Skin epidermis (tissue), 12 donors: Measurements from ENCODE around the gene IFNA5.

Experiments
- H3K27ac ChIP-seq, 21 experiments: fragments of 200-600 bp; sonication (generic) in 11 of 21; one replicate each; pipeline ENCODE4 v1.5.0; 2020; ENCODE audit warnings: mild to moderate bottlenecking in 3 of 21, inconsistent platforms in 2 of 21, moderate library complexity in 2 of 21
- H3K4me3 ChIP-seq, 7 experiments: fragments of 200-600 bp; sonication (generic) in 2 of 7; one replicate each; pipeline ENCODE4 v1.5.0; 2020; ENCODE audit warnings: inconsistent platforms in 2 of 7, mild to moderate bottlenecking in 2 of 7, moderate library complexity in 1 of 7

The IFNA5 gene

GRCh38 chr9:21305213-21305612, at the start of gene IFNA5:
IFNA5 (minus strand) TSS chr9:21305313; CDS start chr9:21305256, 57 bp downstream.
- Histone ChIP-seq H3K27ac (no peak within 1 kb of the TSS), H3K4me3 (no peak within 1 kb of the TSS)

- no peak within 1 kb of the TSS for H3K4me3 ChIP-seq
- no peak within 1 kb of the TSS for H3K27ac ChIP-seq
These were observed 45.7 kb upstream of the IFNA5 start, which contains the start of gene IFNA6 for GRCh38 chr9:21350787-21351186. IFNA6 (minus strand) TSS chr9:21350887; CDS start chr9:21350887, 0 bp downstream.

- H3K27ac ChIP-seq = no peak overlapping the region
- H3K4me3 ChIP-seq = no peak overlapping the region
These were observed 43.4 kb upstream of the IFNA5 start for GRCh38 chr9:21348430-21348970.

DNA sequence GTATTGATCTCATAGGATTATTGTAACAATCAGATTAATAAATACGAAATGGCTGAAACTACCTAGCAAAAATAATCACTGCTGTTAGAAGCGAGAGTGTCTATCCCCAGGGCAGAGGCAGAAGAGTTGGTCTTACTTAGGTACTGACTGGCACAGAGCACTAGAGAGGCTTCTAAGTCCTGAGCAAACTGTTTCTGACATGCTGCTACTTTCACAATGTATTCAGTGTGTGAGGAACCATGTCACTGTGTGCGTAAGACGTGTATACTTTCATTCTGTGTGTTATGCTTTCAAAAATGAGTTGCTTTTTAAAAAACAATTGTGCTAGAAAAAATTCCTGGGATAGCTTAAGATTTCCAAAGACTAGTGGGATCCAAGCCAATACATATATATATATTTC, 35.6 kb upstream of the IFNA5 start:
- H3K4me3 ChIP-seq = no peak overlapping the region
- no peak overlapping the region for H3K27ac ChIP-seq

DNA sequence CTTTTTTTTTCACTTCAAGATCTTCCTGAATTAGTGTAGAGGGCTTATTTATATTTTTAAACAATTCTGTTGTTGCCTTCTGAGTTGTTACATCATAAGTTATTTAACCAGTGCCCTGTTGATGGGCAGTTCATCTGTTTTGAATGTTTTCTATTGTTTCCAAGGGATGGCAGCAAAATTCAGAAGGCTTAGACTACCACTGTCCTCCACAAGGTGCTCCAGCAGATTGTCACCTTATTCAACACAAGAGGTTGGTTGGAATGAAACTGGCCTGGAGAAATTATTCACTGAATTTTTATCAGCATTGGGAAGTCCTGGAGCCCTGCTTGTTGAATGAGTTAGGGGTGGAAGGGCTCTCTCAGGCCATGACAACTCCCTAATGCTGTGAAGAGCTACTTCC, 31.3 kb upstream of the IFNA5 start:
- no peak overlapping the region for H3K4me3 ChIP-seq

DNA sequence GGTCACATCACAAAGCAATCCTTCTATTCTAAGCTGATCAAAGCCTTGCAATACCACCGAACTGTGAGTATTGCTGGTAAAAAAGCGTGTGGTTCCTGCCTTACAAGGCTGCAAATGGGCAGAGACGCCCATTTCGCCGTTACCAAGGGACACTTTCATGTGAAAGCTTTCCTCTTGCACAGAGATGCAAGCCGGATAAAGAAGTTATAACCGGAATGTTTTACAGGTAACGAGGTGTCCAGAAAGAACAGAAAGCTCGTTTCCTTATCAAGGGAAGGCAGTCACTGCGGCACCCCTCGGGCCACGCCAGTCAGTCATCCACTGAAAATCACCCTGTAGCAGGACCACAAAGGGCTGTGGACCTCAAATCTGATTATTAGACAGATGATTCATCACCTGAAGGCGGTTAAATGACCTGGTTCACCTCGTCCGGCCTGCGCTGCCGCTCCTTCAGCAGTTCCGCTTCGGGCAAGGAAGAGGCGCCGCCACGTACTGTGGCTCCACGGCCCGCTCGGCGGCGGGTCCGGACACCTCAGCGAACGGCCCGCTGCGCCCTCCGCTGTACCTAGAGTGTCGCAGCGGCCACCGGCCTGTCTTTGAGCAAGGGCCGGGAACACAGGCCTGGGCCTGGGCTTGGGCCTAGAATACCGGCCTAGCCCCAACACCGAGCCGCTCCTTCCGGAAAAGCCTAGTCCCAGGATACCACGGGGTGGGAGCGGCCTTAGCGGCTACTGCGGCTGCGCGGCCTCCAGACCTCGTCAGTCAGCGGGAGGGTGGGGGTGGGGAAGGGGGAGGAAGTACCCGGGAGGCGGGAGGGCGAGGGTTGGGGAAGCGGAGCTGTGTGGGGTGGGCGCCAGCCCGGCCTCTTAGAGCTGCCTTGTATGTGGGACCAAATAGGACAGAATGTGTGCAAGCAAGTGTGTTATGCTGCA, 29.9 kb upstream of the IFNA5 start, which contains the start of gene KLHL9:
KLHL9 (minus strand) TSS at position 704 of the 932 bp plus-strand sequence; CDS start at position 159, 545 bp downstream.
- peak within 1 kb of the TSS; percentile 57 to 92 (median 70) for H3K4me3 ChIP-seq
- H3K27ac ChIP-seq = peak within 1 kb of the TSS; percentile 83 to 100 (median 97)

More for the DNA sequence above, 31.3 kb upstream of the IFNA5 start:
- no peak overlapping the region for H3K27ac ChIP-seq

DNA sequence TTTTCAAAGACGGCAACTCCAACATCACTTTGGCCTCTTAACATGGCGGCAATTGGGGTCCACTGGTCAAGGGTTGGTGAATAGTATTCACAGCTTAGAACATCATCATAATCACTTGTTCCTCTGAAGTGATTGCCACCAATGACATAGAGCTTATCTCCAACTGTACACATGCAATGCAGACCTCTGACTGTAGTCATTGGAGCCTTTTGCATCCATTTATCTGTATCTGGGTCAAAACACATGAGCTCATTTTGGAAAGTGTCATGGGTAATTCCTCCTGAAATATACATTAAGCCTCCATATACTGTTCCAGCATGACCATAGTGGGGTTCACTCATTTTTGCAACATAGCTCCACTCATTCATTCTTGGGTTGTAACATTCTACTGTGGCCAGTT, 28.1 kb upstream of the IFNA5 start:
- Histone ChIP-seq H3K4me3 (no peak overlapping the region), H3K27ac (no peak overlapping the region)

DNA sequence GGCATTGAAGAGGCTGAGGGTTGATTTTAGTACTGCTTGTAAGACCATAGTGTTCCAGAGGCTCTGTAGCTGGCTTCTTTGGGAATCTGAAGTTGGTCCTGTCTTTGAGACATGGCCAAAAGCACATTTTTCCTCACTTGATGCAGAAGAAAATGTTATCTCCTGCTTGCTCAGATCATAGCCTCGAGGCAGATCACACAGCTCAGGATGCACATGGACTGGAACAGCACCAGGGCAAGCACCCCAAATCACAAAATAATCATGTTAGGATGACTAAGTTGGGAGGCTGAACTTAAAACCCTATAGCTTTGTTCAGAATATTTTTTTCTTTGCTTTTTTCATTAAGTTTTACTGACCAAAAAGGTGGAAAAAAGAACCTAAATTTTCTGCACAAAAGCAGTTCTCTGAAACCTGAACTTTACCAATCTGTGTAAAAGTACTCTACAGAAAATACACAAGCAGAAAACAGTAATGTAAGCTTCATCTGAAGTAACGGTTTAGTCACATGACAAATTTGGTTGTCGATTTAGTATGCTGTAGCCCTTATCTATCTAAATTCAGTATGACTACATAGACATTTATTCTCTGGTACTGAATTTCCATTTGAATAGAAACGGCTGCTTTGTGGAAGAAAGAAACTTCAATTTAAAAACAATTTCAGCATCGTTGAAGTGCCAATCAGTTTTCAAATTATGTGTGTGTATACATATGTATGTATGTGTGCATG, 26.7 kb upstream of the IFNA5 start:
- Histone ChIP-seq H3K4me3 (no peak overlapping the region), H3K27ac (peak overlapping the region in 1 of 21 experiments; percentile 47)

- Histone ChIP-seq H3K27ac (no peak overlapping the region), H3K4me3 (no peak overlapping the region)
These were observed 21.5 kb upstream of the IFNA5 start for GRCh38 chr9:21326526-21327139.

DNA sequence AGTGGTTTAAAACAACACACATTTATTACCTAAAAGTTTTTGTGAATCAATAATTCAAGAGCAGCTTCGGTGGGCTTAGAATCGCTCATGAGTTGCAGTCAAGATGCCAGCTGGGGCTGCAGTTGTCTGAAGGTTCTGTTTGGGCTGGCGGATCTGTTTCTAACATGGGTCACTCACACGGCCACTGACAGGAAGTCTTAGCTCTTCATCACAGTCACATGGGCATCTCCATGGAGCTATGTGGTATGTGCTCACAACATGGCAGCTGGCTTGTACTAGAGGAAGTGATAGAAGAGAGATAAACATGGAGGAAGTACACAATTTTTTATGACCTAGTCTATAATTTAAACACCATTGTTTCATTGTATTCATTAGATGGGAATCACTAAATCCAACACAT, 18.9 kb upstream of the IFNA5 start:
- no peak overlapping the region for H3K27ac ChIP-seq
- no peak overlapping the region for H3K4me3 ChIP-seq

GRCh38 chr9:21322911-21323461, 17.9 kb upstream of the IFNA5 start:
- Histone ChIP-seq H3K4me3 (no peak overlapping the region), H3K27ac (no peak overlapping the region)

DNA sequence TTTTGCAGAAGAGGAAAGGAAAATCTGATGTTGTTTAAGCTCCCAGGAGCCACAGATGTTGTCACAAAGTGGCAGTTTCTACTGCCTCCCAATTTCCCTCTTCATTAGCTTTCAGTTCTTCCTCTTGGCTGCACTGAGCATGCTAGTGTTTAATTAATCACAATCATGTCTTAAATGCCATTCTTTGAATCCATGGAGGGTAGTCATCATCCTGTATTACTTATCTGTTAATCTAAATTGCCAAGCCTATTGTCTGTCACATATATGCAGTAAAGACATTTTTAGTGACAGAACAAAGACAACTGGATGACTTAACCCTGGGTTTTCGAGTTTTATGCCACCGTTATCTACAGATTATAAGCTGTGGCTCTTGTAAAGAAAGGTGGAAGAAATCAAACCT, 15.4 kb upstream of the IFNA5 start:
- Histone ChIP-seq H3K27ac (no peak overlapping the region), H3K4me3 (no peak overlapping the region)

- H3K27ac ChIP-seq = no peak overlapping the region
These were observed 13.1 kb upstream of the IFNA5 start for GRCh38 chr9:21317956-21318923.

DNA sequence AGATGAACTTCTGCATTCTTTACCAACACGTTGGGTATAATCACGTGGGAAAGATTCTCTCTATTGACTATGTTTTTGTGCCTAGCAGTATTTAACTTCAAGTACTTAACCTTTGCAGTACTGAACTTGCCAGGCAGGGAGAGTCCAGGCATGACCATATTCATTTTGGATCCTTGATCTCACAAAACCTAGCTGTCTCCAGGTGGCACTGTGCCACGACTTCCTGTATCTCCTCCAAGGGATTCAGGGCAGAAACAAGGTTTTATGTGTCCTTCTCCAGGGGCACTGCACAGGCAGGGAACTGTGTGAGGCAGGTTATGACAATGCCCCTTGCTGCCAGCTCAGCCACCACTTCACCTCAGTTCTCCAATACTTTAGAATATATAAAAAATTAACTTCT, 11.7 kb upstream of the IFNA5 start:
- H3K4me3 ChIP-seq = no peak overlapping the region
- no peak overlapping the region for H3K27ac ChIP-seq

More at GRCh38 chr9:21317956-21318923, 13.1 kb upstream of the IFNA5 start:
- H3K4me3 ChIP-seq = no peak overlapping the region

GRCh38 chr9:21316032-21316842, 11.1 kb upstream of the IFNA5 start:
- Histone ChIP-seq H3K27ac (no peak overlapping the region), H3K4me3 (no peak overlapping the region)

DNA sequence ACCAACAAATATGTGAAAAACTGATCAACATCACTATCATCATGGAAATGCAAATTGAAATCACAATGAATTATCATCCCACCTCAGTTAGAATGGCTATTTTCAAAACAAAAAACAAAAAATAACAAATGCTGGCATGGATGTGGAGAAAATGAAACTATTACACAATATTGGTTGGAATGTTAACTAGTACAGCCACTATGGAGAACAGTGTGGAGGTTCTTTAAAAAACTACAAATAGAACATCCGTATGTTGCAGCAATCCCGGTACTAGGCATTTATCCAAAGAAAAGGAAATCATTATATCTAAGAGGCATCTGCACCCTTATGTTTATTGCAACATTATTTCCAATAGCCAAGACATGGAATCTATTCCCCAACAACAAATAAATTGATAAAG, 9.0 kb upstream of the IFNA5 start:
- Histone ChIP-seq H3K27ac (no peak overlapping the region), H3K4me3 (no peak overlapping the region)

- Histone ChIP-seq H3K27ac (no peak overlapping the region), H3K4me3 (no peak overlapping the region)
These were observed 6.8 kb upstream of the IFNA5 start for GRCh38 chr9:21311889-21312288.

DNA sequence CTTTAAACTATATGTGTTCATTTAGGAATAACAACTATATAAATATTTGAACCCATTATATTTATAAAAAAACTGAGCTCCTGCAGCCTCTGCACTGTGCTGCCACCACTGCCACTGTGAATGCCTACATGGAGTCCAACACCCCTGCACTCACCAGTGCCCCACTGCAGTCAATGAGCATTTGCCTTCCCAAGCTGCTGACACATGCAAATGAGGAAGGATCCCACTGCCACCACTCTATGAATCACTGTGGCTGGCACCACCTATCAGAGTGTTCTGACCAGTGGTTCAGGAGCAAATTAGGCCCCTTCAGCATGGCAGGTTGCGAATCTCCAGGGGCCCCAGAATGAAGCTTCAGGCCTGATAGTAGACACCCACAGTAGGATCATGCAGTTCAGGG, 9.1 kb downstream of the IFNA5 start:
- no peak overlapping the region for H3K4me3 ChIP-seq
- no peak overlapping the region for H3K27ac ChIP-seq
